ENCODE data around the gene TMEM109. TPM values are rescaled to one million over a fixed set of nuclear protein-coding genes. Genes with fewer than 3 reads are reported as not detected.
A peak's percentile ranks its signal among the peaks of the same experiment; 100 is the strongest.

Gene TMEM109
- total and polyA plus RNA-seq, 2 of the 13 experiments (the other 11 are each of a cell fraction or from before 2014, with no cell fraction given), result 7.7 to 18.0 TPM

GRCh38 chr11:60935676-60936442, 21.9 kb downstream of the TMEM109 start (continued):
- TF ChIP-seq ZBTB2 (CRISPR knock-in tag; IDR thresholded peaks at IDR 0.05; ENCODE audit: low read depth) (no peak), ZNF777 (CRISPR knock-in tag; IDR thresholded peaks at IDR 0.05) (no peak), ZNF775 (CRISPR knock-in tag; IDR thresholded peaks at IDR 0.05; ENCODE audit: borderline replicate concordance) (no peak), KDM5A (IDR thresholded peaks at IDR 0.05; ENCODE audit: borderline replicate concordance, low read length) (no peak), MEIS1 (CRISPR knock-in tag; IDR thresholded peaks at IDR 0.05; ENCODE audit: borderline replicate concordance) (no peak)

- intact Hi-C loops (cut with micrococcal nuclease; ENCODE audit: unreplicated experiment), result no loop called here
- H3K9me3 ChIP-seq (ENCODE audit: low read length), result no peaks in the 10 kb centered on the region
- TF ChIP-seq ZNF672 (CRISPR knock-in tag; IDR thresholded peaks at IDR 0.05), result no peak
- no peak for TF ChIP-seq ATF4 (CRISPR knock-in tag; IDR thresholded peaks at IDR 0.05)
- TF ChIP-seq FOXK2 (IDR thresholded peaks at IDR 0.05), result no peak
- no peak for TF ChIP-seq EHMT2 (IDR thresholded peaks at IDR 0.05; ENCODE audit: borderline replicate concordance, low read depth, low read length)
- TF ChIP-seq UBTF (CRISPR knock-in tag; IDR thresholded peaks at IDR 0.05), result no peak
- TF ChIP-seq ZNF292 (CRISPR knock-in tag; IDR thresholded peaks at IDR 0.05; ENCODE audit: borderline replicate concordance, low read depth), result no peak
- TF ChIP-seq PCBP2 (optimal IDR thresholded peaks at IDR 0.05; ENCODE audit: low read depth, low read length, poor library complexity, severe bottlenecking), result no peak
- TF ChIP-seq FOSL2 (CRISPR knock-in tag; IDR thresholded peaks at IDR 0.05), result no peak
- TF ChIP-seq AGO2 (optimal IDR thresholded peaks at IDR 0.05; ENCODE audit: low read depth, low read length), result no peak
Observed at GRCh38 chr11:60936467-60937143, 22.6 kb downstream of the TMEM109 start.

More at GRCh38 chr11:60936467-60937143, 22.6 kb downstream of the TMEM109 start:
- Histone ChIP-seq H3K27ac (ENCODE audit: extremely low read length, insufficient read depth, low read length) (no peak overlapping the region), H4K20me1 (ENCODE audit: insufficient read depth, low read length) (no peaks in the 10 kb centered on the region), H3K9ac (ENCODE audit: insufficient read depth, low read depth, low read length) (no peak overlapping the region), H3K79me2 (ENCODE audit: insufficient read depth, low read length) (no peaks in the 10 kb centered on the region), H3K27me3 (ENCODE audit: control insufficient read depth in 1 of 2, insufficient read depth in 2 of 2, low read length in 2 of 2) (no peaks in the 10 kb centered on the region; a peak in 2 of 5 replicates), H3K4me1 (ENCODE audit: insufficient read depth, low read length) (no peaks in the 10 kb centered on the region), H2AFZ (ENCODE audit: low read length) (no peak overlapping the region), H3K4me2 (ENCODE audit: low read depth, low read length) (no peak overlapping the region), H3K36me3 (replicated peaks in 1 of 2; ENCODE audit: control insufficient read depth in 1 of 2, insufficient read depth in 2 of 2, low read length in 2 of 2) (no peaks in the 10 kb centered on the region; a peak in 1 of 5 replicates), H3K4me3 (replicated peaks in 1 of 3; ENCODE audit: insufficient read depth in 1 of 3, low read depth in 2 of 3, low read length in 3 of 3) (no peak overlapping the region)
- TSS peak; percentile 43 for BruUV-seq (replicated peaks)
- no peak for FAIRE-seq
- 84% methylated on average over 9 of the region's 18 CpGs for WGBS (ENCODE audit: low lambda C conversion rate)
- ATAC-seq, result no peak
- POLR2A ChIA-PET, result no interaction called here
- in situ Hi-C loops (cut with HindIII; ENCODE audit: extremely low pct_ligation_motif_present, low pct_unique_long_range_greater_than_20kb), result no loop called here
- CTCF ChIA-PET (ENCODE audit: low intra/inter-chr PET ratio, low total read pairs), result no interaction called here
- DNase-seq (ENCODE audit: low spot score), result no peak
